ENCODE data around the gene PAX4.

DNA sequence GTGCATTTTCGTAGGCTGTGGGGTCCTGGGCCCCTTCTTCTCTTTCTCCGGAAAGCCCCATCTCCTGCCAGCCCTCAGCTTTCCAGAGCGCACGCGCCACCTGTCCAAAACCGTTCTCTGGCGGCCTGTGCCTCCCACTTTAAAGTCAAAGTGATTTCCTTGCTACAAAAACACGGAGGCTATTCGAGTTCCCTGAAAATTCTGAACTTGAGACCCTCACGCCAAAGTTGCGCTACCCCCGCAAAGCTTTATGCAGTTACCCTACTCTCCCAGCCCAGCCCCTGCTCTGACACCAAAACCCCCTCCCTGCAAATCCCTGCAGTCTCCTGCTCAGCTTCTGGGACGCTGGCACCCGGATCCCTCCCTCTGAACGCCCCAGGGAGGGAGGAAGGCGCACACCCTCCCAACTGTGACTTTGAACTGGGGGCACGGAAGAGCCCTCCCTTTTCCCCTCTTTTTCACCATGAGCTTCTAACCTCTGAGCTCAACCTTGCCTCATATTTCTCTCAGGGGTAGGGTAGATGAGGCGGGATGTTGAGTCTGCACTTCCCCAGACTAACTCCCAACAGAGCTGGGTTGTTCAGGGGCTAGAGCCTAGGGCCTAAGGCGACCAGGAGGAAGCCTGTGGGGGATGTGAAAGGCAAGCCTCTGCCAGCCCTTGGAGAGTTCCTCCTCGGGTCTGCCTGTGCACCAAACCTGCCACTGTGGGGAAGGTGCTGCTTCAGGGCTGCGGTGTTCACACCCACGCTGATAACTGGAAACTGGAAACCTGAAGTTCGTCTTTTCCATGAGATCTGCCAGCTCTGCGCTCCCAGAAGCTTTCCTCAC is 2.7 kb upstream of the PAX4 start:
- TF ChIP-seq TAF1 (IDR thresholded peaks at IDR 0.05; ENCODE audit: low read depth) = no peak
- TF ChIP-seq, protein P1, sequence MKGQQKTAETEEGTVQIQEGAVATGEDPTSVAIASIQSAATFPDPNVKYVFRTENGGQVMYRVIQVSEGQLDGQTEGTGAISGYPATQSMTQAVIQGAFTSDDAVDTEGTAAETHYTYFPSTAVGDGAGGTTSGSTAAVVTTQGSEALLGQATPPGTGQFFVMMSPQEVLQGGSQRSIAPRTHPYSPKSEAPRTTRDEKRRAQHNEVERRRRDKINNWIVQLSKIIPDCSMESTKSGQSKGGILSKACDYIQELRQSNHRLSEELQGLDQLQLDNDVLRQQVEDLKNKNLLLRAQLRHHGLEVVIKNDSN (IDR thresholded peaks at IDR 0.05) = no peak
- TF ChIP-seq RAD21 (IDR thresholded peaks at IDR 0.05; ENCODE audit: low read depth) = no peak
- no peak for TF ChIP-seq EP300 (IDR thresholded peaks at IDR 0.05; ENCODE audit: borderline replicate concordance)
- TF ChIP-seq, protein P2, sequence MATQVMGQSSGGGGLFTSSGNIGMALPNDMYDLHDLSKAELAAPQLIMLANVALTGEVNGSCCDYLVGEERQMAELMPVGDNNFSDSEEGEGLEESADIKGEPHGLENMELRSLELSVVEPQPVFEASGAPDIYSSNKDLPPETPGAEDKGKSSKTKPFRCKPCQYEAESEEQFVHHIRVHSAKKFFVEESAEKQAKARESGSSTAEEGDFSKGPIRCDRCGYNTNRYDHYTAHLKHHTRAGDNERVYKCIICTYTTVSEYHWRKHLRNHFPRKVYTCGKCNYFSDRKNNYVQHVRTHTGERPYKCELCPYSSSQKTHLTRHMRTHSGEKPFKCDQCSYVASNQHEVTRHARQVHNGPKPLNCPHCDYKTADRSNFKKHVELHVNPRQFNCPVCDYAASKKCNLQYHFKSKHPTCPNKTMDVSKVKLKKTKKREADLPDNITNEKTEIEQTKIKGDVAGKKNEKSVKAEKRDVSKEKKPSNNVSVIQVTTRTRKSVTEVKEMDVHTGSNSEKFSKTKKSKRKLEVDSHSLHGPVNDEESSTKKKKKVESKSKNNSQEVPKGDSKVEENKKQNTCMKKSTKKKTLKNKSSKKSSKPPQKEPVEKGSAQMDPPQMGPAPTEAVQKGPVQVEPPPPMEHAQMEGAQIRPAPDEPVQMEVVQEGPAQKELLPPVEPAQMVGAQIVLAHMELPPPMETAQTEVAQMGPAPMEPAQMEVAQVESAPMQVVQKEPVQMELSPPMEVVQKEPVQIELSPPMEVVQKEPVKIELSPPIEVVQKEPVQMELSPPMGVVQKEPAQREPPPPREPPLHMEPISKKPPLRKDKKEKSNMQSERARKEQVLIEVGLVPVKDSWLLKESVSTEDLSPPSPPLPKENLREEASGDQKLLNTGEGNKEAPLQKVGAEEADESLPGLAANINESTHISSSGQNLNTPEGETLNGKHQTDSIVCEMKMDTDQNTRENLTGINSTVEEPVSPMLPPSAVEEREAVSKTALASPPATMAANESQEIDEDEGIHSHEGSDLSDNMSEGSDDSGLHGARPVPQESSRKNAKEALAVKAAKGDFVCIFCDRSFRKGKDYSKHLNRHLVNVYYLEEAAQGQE (IDR thresholded peaks at IDR 0.05; ENCODE audit: low read depth) = no peak
- TF ChIP-seq, protein P3, sequence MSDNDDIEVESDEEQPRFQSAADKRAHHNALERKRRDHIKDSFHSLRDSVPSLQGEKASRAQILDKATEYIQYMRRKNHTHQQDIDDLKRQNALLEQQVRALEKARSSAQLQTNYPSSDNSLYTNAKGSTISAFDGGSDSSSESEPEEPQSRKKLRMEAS (IDR thresholded peaks at IDR 0.05) = no peak
- no peak for TF ChIP-seq CEBPB (IDR thresholded peaks at IDR 0.05)
- TF ChIP-seq YY1 (IDR thresholded peaks at IDR 0.05; ENCODE audit: low read depth) = no peak
- no peak for TF ChIP-seq ZBTB7A (IDR thresholded peaks at IDR 0.05; ENCODE audit: low read depth)
- TF ChIP-seq CREB1 (IDR thresholded peaks at IDR 0.05; ENCODE audit: low read depth) = no peak
- no peak for TF ChIP-seq FOXM1 (IDR thresholded peaks at IDR 0.05; ENCODE audit: borderline replicate concordance, low read depth)
- no peak for TF ChIP-seq NFIC (IDR thresholded peaks at IDR 0.05)
